ENCODE measurements around the gene VIT.
"Not testable (repeated sequence)": the region's sequence is repeated elsewhere in the genome, so short reads cannot be mapped to it uniquely, and the experiment has no call there.

VIT gene

GRCh38 chr2:36677996-36678605 is 18.4 kb upstream of the VIT start:
- no peak for ATAC-seq

- ATAC-seq, result no peak
Measured at GRCh38 chr2:36678856-36679255, 17.7 kb upstream of the VIT start.

GRCh38 chr2:36680012-36680411 is 16.5 kb upstream of the VIT start:
- no peak for ATAC-seq

- no peak for ATAC-seq
Measured at GRCh38 chr2:36682562-36682961, 13.9 kb upstream of the VIT start.

GRCh38 chr2:36683002-36683401 is 13.5 kb upstream of the VIT start:
- no peak for ATAC-seq

- not testable (repeated sequence) for ATAC-seq
Measured at GRCh38 chr2:36688291-36688690, 8.2 kb upstream of the VIT start.

GRCh38 chr2:36689013-36689412 is 7.5 kb upstream of the VIT start:
- ATAC-seq, result not testable (repeated sequence)

- ATAC-seq, result no peak
Measured at GRCh38 chr2:36692121-36692520, 4.4 kb upstream of the VIT start.

GRCh38 chr2:36693825-36694224 is 2.7 kb upstream of the VIT start:
- ATAC-seq, result no peak

GRCh38 chr2:36695746-36696415 is 626 bp upstream of the VIT start:
- ATAC-seq, result no peak

GRCh38 chr2:36697424-36698066 is 1.0 kb downstream of the VIT start:
- no peak for ATAC-seq

- ATAC-seq, result no peak
Measured at GRCh38 chr2:36698993-36699392, 2.5 kb downstream of the VIT start.

GRCh38 chr2:36700311-36700710 is 3.8 kb downstream of the VIT start:
- ATAC-seq, result no peak

GRCh38 chr2:36701391-36701795 is 4.9 kb downstream of the VIT start:
- ATAC-seq, result no peak

GRCh38 chr2:36701918-36702317 is 5.4 kb downstream of the VIT start:
- ATAC-seq, result no peak

GRCh38 chr2:36702781-36703180 is 6.3 kb downstream of the VIT start:
- no peak for ATAC-seq

GRCh38 chr2:36704475-36705150 is 8.1 kb downstream of the VIT start:
- ATAC-seq, result no peak

- no peak for ATAC-seq
Measured at GRCh38 chr2:36705326-36706020, 9.0 kb downstream of the VIT start.

- no peak for ATAC-seq
Measured at GRCh38 chr2:36706021-36706876, 9.7 kb downstream of the VIT start.

GRCh38 chr2:36707050-36707449 is 10.5 kb downstream of the VIT start:
- no peak for ATAC-seq

GRCh38 chr2:36708041-36708741 is 11.7 kb downstream of the VIT start:
- ATAC-seq, result no peak

Data from activated CD4-positive, CD25-positive, alpha-beta regulatory T cell treated with anti-CD3 and anti-CD28 coated beads, Interleukin-2, amount 50 U/mL, for 24 hours (primary cell).